GM12878 (cell line): ENCODE results near the gene PRKCZ. TPM values are rescaled to one million over a fixed set of nuclear protein-coding genes. Genes with fewer than 3 reads are reported as not detected.

Experiments used
- ATAC-seq: fragments of 200-7000 bp; cut with Tn5 transposase; 3 replicates; pipeline ENCODE4 v1.9.1; 2020; ENCODE audit warnings: mild to moderate bottlenecking, moderate library complexity
- BruUV-seq: library from RNA; stranded (reverse); fragments of 400-500 nt; replicated peaks from 2 replicates; lab custom pipeline; 2021; lab: Mats Ljungman, UMichigan
- CTCF ChIA-PET: fragments of 300-600 bp; sonication (Branson Sonifier 250); formaldehyde crosslinking; extraction: SDS; loops from one replicate; lab custom pipeline; 2021; ENCODE audit warnings: inconsistent platforms; lab: Yijun Ruan, JAX
- POLR2A ChIA-PET: fragments of 350-600 bp; formaldehyde crosslinking; extraction: SDS; loops from one replicate; lab custom pipeline; 2021; ENCODE audit warnings: inconsistent platforms; lab: Charles Lee
- RAD21 ChIA-PET: fragments of 300-600 bp; sonication (Branson Sonifier 250); formaldehyde crosslinking; loops from one replicate; lab custom pipeline; 2023; ENCODE audit warnings: antibody characterized with exemption; ENCODE audit not compliant: unreplicated experiment; lab: Charles Lee
- SMC1A ChIA-PET: fragments of 300-600 bp; sonication (Branson Sonifier 250); formaldehyde crosslinking; loops from one replicate; lab custom pipeline; 2023; ENCODE audit not compliant: unreplicated experiment, uncharacterized antibody; lab: Charles Lee
- DNase-seq: peaks from one replicate; pipeline ENCODE4 v3.0.0-alpha.2; 2011; ENCODE audit warnings: low read depth, low spot score
- FAIRE-seq: peaks from 3 replicates; lab custom pipeline; 2011; peaks lifted over from hg19 to GRCh38; lab: Jason Lieb, UNC
- H2AFZ ChIP-seq: 2 replicates; pipeline ENCODE4 v1.6.0; 2011; ENCODE audit warnings: low read depth, low read length, control low read depth; ENCODE audit not compliant: control insufficient read depth
- H3K27ac ChIP-seq: 2 replicates; pipeline ENCODE4 v1.5.1; 2011; ENCODE audit warnings: control low read depth; ENCODE audit not compliant: control insufficient read depth, insufficient read depth
- H3K27me3 ChIP-seq, 2 experiments: replicated peaks in 1 of 2; 2 replicates each; pipeline versions ENCODE4 v1.6.0 to v1.6.1; 2011; ENCODE audit warnings: low read length in 1 of 2; ENCODE audit not compliant: control insufficient read depth in 2 of 2, insufficient read depth in 2 of 2
- H3K36me3 ChIP-seq, 2 experiments: 2 replicates each; pipeline ENCODE4 v1.5.1; 2011; ENCODE audit warnings: low read length in 1 of 2; ENCODE audit not compliant: control insufficient read depth in 2 of 2, insufficient read depth in 2 of 2
- H3K4me1 ChIP-seq: 2 replicates; pipeline ENCODE4 v1.6.1; 2011; ENCODE audit warnings: mild to moderate bottlenecking, low read length, moderate library complexity, mixed read lengths; ENCODE audit not compliant: control insufficient read depth, insufficient read depth
- H3K4me2 ChIP-seq: 2 replicates; pipeline ENCODE4 v1.6.0; 2011; ENCODE audit warnings: control low read depth; ENCODE audit not compliant: control insufficient read depth, insufficient read depth
- H3K4me3 ChIP-seq: fragments of 200-600 bp; sonication (generic); 2 replicates; pipeline ENCODE4 v1.5.1; 2016
- H3K79me2 ChIP-seq: 2 replicates; pipeline ENCODE4 v1.6.0; 2011; ENCODE audit warnings: low read length; ENCODE audit not compliant: control insufficient read depth, insufficient read depth
- H3K9ac ChIP-seq: 2 replicates; pipeline ENCODE4 v1.8.0; 2011; ENCODE audit warnings: low read length, control low read depth, mixed read lengths; ENCODE audit not compliant: control insufficient read depth, insufficient read depth
- H3K9me3 ChIP-seq: replicated peaks from 3 replicates; pipeline ENCODE4 v1.5.1; 2011; ENCODE audit warnings: mild to moderate bottlenecking, low read length; ENCODE audit not compliant: control insufficient read depth, insufficient read depth
- H4K20me1 ChIP-seq: 2 replicates; pipeline ENCODE4 v1.6.0; 2011; ENCODE audit not compliant: control insufficient read depth, insufficient read depth
- CHD1 ChIP-seq: IDR thresholded peaks from 2 replicates; pipeline ENCODE4 v1.6.1; 2012; ENCODE audit warnings: low read depth, low read length, improper control_type of control experiment
- CREB1 ChIP-seq: IDR thresholded peaks from 2 replicates; pipeline ENCODE4 v1.6.1; 2012; ENCODE audit warnings: low read depth, mild to moderate bottlenecking, inconsistent platforms
- EED ChIP-seq: sonication (generic); IDR thresholded peaks from 2 replicates; pipeline ENCODE4 v1.6.1; 2016; ENCODE audit warnings: antibody characterized with exemption, low read depth
- WGBS: methylation state at CpG from one replicate; pipeline ENCODE4 v1.1.6; 2016; ENCODE audit warnings: low lambda C conversion rate; ENCODE audit not compliant: insufficient replicate concordance, insufficient coverage; ENCODE audit errors: missing lambda C conversion rate; 5-methylcytosine and 5-hydroxymethylcytosine counted together
- in situ Hi-C: fragments of 300-500 bp; cut with MboI; formaldehyde crosslinking; loops from 9 replicates; pipeline ENCODE4 v1.14.3; 2018; ENCODE audit warnings: mixed read lengths
- intact Hi-C: fragments of 100-400 bp; cut with micrococcal nuclease; formaldehyde crosslinking; loops from one replicate; pipeline ENCODE4 v1.14.2; 2022; ENCODE audit not compliant: unreplicated experiment
- polyA plus RNA-seq, 11 experiments: library from polyadenylated mRNA; depleted of rRNA in 4 of 11; unstranded in 6 of 11; stranded (reverse) in 5 of 11; fragments of >200 nt; fragmentation: Nextera tagmentation in 4 of 11; fragmentation: Illumina TruSeq in 1 of 11; extraction: Ambion mirVana in 4 of 11; extraction: Trizol in 1 of 11; gene quantifications; 1 replicate in 1 of 11; 2 replicates in 10 of 11; pipeline versions ENCODE4 v1.2.1 to v1.2.3, GENCODE V29; 2011 to 2016; ENCODE audit warnings: inconsistent platforms in 2 of 11, missing spikeins in 2 of 11, low read depth in 1 of 11
- total RNA-seq, 4 experiments: library from RNA; depleted of rRNA in 3 of 4; stranded (reverse); fragments of >200 nt in 3 of 4; fragmentation: Illumina TruSeq in 1 of 4; extraction: Trizol in 1 of 4; gene quantifications; 2 replicates each; pipeline versions ENCODE4 v1.2.1 to v1.2.3, GENCODE V29; 2013 to 2021
- TF ChIP-seq, protein P1 (sequence below): fragments of 450-650 bp; formaldehyde crosslinking; IDR thresholded peaks from 2 replicates; pipeline ENCODE4 v1.4.0; 2020; ENCODE audit warnings: mild to moderate bottlenecking, moderate library complexity
- TF ChIP-seq, protein P2 (sequence below): fragments of 450-650 bp; IDR thresholded peaks from 2 replicates; pipeline ENCODE4 v1.6.1; 2017; ENCODE audit warnings: mild to moderate bottlenecking, moderate library complexity

The PRKCZ gene
- total and polyA plus RNA-seq, 10 of the 15 experiments (the other 5 are each of a cell fraction or from before 2014, with no cell fraction given): 0.05 to 1.9 (median 0.64) TPM; not detected in 1

DNA sequence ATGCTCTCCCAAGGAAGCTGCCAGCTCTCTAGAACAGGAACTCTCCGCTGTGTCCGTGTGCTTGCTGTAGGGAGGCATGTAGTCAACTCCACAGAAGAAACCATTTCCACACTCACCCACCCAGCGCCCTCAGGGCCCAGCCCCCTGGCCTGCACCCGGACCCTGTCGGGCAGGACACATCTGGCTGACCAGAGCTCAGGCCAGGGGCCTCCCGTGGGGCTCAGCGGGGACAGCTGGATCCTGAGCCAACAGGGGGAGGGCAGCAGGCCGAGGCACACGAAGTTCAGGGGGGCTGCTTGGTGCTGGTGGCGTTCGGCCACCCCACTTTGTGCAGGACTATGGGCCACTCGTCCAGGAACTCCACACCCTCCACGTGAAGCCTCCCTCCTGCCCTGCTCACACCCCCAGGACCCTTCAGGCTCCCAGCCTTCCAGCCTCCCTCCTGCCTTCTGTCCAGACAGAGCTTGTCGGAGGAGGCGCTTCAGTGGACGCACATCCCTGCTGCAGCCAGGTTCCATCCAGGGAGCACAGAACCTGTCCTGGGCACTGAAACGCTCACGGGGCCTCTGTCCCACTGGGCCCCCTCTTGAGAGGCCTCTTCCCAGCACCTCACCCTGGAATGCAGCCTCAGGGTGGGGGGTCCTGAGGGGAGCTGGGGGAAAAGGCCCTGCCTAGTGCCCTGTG lies 159.3 kb downstream of the PRKCZ start:
- DNase-seq (no peak), ATAC-seq (no peak), FAIRE-seq (no peak)
- in situ Hi-C loops: loop anchor here (10.0 kb wide), 1 partner anchor 315 kb away; the partner anchor contains the start of gene PANK4
- no peaks in the 10 kb centered on the region for H4K20me1 ChIP-seq
- H3K4me1 ChIP-seq: peaks cover 4% of the 10 kb centered on the region; the same call in 1 of the 2 replicates
- ChIA-PET RAD21 (no interaction called here), SMC1A (interaction anchor here (1.3 kb wide), 1 partner anchor 9 kb away, joined by 3 read pairs; no protein-coding TSS in a partner anchor), CTCF (interaction anchor here (1.0 kb wide), 1 partner anchor 172 kb away, joined by 4 read pairs; no protein-coding TSS in a partner anchor), POLR2A (no interaction called here)
- no TSS peak for BruUV-seq
- no peaks in the 10 kb centered on the region for H3K36me3 ChIP-seq
- intact Hi-C loops: no loop called here
- no peak overlapping the region for H3K4me2 ChIP-seq
- H3K9ac ChIP-seq: no peak overlapping the region
- 38% methylated on average over 18 of the region's 18 CpGs for WGBS
- no peaks in the 10 kb centered on the region; a peak in 1 of 4 replicates for H3K27me3 ChIP-seq
- no peak overlapping the region for H3K27ac ChIP-seq
- no peak overlapping the region for H2AFZ ChIP-seq
- H3K4me3 ChIP-seq: no peak overlapping the region
- H3K9me3 ChIP-seq: no peaks in the 10 kb centered on the region
- TF ChIP-seq CHD1: no peak
- no peak for TF ChIP-seq EED
- H3K79me2 ChIP-seq: no peaks in the 10 kb centered on the region

DNA sequence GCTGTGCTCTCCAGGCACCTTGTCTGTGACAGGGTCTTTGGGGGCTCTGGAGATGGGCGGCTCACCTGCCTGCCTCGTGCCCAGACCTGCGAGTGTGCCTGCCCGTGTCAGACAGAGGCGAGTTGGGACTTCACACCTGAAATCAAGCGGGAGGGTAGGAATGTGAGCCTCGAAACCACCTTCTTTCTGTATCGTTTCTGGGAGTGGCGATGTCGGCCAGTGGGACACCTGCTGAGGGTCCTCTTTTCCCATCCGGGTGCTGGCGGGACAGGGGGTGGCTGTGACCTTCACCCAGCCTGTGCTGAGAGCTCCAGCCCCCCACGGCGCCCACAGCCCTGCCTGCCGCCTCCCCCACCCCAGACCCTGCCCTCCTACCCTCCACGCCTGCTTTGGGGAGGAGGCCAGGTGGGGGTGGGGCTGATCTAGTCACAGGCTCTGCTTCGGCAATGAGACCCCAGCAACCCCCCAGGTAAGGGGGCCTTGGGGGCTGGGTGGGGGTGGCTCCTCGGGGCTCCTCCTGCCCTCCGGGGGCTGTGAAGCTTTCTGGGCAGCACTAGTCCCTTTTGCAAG lies 160.0 kb downstream of the PRKCZ start:
- no peak overlapping the region for H3K9ac ChIP-seq
- no peak overlapping the region for H3K27ac ChIP-seq
- 24% methylated on average over 16 of the region's 19 CpGs for WGBS
- H2AFZ ChIP-seq: no peak overlapping the region
- SMC1A ChIA-PET: no interaction called here
- CTCF ChIA-PET: no interaction called here
- H3K4me2 ChIP-seq: no peak overlapping the region
- no peaks in the 10 kb centered on the region; a peak in 1 of 4 replicates for H3K27me3 ChIP-seq
- RAD21 ChIA-PET: no interaction called here
- no peaks in the 10 kb centered on the region for H4K20me1 ChIP-seq
- H3K4me1 ChIP-seq: 0 out of 2 replicates have a peak, but pooled peaks cover 4% of the 10 kb centered on the region
- no peak overlapping the region for H3K4me3 ChIP-seq
- intact Hi-C loops (no loop called here), in situ Hi-C loops (no loop called here)
- POLR2A ChIA-PET: no interaction called here
- no peaks in the 10 kb centered on the region for H3K36me3 ChIP-seq
- no peaks in the 10 kb centered on the region for H3K9me3 ChIP-seq
- no TSS peak for BruUV-seq
- DNase-seq: no peak
- no peak for FAIRE-seq
- ATAC-seq: no peak
- H3K79me2 ChIP-seq: no peaks in the 10 kb centered on the region
- TF ChIP-seq, protein P1, sequence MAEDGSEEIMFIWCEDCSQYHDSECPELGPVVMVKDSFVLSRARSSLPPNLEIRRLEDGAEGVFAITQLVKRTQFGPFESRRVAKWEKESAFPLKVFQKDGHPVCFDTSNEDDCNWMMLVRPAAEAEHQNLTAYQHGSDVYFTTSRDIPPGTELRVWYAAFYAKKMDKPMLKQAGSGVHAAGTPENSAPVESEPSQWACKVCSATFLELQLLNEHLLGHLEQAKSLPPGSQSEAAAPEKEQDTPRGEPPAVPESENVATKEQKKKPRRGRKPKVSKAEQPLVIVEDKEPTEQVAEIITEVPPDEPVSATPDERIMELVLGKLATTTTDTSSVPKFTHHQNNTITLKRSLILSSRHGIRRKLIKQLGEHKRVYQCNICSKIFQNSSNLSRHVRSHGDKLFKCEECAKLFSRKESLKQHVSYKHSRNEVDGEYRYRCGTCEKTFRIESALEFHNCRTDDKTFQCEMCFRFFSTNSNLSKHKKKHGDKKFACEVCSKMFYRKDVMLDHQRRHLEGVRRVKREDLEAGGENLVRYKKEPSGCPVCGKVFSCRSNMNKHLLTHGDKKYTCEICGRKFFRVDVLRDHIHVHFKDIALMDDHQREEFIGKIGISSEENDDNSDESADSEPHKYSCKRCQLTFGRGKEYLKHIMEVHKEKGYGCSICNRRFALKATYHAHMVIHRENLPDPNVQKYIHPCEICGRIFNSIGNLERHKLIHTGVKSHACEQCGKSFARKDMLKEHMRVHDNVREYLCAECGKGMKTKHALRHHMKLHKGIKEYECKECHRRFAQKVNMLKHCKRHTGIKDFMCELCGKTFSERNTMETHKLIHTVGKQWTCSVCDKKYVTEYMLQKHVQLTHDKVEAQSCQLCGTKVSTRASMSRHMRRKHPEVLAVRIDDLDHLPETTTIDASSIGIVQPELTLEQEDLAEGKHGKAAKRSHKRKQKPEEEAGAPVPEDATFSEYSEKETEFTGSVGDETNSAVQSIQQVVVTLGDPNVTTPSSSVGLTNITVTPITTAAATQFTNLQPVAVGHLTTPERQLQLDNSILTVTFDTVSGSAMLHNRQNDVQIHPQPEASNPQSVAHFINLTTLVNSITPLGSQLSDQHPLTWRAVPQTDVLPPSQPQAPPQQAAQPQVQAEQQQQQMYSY (CRISPR knock-in tag): no peak
- TF ChIP-seq, protein P2, sequence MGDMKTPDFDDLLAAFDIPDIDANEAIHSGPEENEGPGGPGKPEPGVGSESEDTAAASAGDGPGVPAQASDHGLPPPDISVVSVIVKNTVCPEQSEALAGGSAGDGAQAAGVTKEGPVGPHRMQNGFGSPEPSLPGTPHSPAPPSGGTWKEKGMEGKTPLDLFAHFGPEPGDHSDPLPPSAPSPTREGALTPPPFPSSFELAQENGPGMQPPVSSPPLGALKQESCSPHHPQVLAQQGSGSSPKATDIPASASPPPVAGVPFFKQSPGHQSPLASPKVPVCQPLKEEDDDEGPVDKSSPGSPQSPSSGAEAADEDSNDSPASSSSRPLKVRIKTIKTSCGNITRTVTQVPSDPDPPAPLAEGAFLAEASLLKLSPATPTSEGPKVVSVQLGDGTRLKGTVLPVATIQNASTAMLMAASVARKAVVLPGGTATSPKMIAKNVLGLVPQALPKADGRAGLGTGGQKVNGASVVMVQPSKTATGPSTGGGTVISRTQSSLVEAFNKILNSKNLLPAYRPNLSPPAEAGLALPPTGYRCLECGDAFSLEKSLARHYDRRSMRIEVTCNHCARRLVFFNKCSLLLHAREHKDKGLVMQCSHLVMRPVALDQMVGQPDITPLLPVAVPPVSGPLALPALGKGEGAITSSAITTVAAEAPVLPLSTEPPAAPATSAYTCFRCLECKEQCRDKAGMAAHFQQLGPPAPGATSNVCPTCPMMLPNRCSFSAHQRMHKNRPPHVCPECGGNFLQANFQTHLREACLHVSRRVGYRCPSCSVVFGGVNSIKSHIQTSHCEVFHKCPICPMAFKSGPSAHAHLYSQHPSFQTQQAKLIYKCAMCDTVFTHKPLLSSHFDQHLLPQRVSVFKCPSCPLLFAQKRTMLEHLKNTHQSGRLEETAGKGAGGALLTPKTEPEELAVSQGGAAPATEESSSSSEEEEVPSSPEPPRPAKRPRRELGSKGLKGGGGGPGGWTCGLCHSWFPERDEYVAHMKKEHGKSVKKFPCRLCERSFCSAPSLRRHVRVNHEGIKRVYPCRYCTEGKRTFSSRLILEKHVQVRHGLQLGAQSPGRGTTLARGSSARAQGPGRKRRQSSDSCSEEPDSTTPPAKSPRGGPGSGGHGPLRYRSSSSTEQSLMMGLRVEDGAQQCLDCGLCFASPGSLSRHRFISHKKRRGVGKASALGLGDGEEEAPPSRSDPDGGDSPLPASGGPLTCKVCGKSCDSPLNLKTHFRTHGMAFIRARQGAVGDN: no peak
- no peak for TF ChIP-seq CREB1
